GM10248 (cell line): Measurements from ENCODE around the gene LPIN2.

ENCODE experiments used
- CTCF ChIA-PET: fragments of 300-600 bp; sonication (Branson Sonifier 250); formaldehyde crosslinking; extraction: SDS; loops from one replicate; lab custom pipeline; 2021; ENCODE audit warnings: antibody characterized with exemption; lab: Yijun Ruan, JAX
- POLR2A ChIA-PET: fragments of 350-650 bp; sonication (Branson Sonifier 250); formaldehyde crosslinking; extraction: SDS; loops from one replicate; lab custom pipeline; 2020; ENCODE audit warnings: antibody characterized with exemption; lab: Yijun Ruan, JAX
- DNase-seq: peaks from one replicate; pipeline ENCODE4 v3.0.0; 2012; ENCODE audit errors: extremely low spot score
- CTCF ChIP-seq: IDR thresholded peaks from 2 replicates; pipeline ENCODE4 v1.5.1; 2012; ENCODE audit warnings: mild to moderate bottlenecking, low read depth; ENCODE audit errors: extremely low read depth, missing control alignments, control extremely low read depth

LPIN2 gene

DNA sequence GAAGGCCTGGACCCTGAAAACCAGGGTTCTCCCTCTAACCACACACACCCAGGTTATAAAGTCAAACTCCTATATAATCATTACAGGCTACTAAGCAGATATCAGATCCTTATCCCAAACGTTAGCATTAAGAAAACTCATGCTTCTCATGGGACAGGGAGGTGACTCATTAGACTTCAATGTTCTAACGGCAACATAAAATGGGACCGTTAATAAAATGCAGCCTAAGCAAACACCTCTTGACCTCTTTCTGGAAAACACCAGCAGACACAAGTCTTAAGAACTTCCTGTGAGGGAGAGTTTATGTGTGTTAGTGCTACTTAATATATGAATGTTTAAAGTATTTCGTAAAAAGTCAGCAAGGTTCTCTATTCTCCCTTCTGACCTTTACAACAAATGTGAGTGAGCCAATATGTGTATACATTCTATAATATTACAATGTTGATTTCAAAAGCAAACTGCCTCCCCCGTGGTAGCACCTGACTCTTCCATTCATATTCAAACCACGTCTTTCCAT, 31.7 kb downstream of the LPIN2 start:
- CTCF ChIA-PET = interaction anchor here (1.1 to 2.2 kb wide), 4 partner anchors 9 to 198 kb away, joined by 3 to 15 read pairs (median 4); no protein-coding TSS in a partner anchor
- TF ChIP-seq CTCF = no peak
- POLR2A ChIA-PET = no interaction called here
- no peak for DNase-seq

DNA sequence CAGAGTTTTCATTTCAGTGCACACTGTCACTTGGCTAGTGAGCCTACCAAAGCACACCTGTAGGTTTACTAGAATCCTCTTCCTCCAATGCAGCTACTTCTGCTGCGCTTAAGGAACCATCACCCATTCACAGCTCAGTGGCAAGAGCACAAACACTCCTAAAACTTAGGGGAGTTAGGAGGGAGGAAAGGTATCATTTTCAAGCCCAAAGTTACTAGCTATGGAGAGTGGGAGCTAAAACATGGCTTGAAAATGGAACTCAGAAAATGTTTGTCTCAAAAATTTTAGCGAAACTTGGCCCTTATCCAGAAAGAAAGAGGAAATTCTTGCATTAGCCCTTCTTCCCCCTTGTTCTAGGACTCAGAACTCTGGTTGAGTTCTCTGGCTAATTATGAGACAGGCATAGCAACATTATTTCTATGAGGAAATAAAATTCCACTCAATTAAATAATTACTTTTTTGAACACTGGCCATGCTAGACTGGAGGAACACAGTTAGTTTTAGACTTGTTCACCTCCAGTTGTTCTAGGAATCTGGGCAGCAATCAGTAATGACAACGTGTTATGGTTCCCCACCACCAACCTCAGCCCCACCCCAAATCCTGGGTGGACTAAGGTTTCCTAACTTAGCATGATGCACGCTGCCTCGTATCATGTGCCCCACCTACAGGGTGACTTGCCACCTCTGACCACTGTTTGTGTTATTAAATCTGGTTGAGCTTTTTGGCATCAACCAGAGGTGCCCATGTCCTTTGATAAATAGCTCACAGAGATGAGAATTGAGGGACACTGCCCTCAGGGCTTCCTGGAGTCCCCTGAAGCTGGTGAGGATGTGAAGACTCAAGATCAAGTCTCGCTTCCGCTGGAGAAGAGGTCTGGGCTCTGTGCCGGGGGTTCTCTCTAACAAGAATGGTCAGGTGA, 32.8 kb downstream of the LPIN2 start:
- DNase-seq = no peak
- TF ChIP-seq CTCF = no peak
- ChIA-PET CTCF (interaction anchor here (0.7 to 4.9 kb wide), 13 partner anchors 8 to 266 kb away, joined by 3 to 39 read pairs (median 3); no protein-coding TSS in a partner anchor), POLR2A (interaction anchor here (0.6 to 0.9 kb wide), 2 partner anchors 27 to 471 kb away, joined by 3 to 4 read pairs; no protein-coding TSS in a partner anchor)

GRCh38 chr18:2979129-2979528, 33.8 kb downstream of the LPIN2 start:
- no peak for TF ChIP-seq CTCF
- DNase-seq = no peak
- POLR2A ChIA-PET = no interaction called here
- CTCF ChIA-PET = interaction anchor here (0.7 to 4.9 kb wide), 9 partner anchors 9 to 267 kb away, joined by 3 to 39 read pairs (median 3); no protein-coding TSS in a partner anchor

DNA sequence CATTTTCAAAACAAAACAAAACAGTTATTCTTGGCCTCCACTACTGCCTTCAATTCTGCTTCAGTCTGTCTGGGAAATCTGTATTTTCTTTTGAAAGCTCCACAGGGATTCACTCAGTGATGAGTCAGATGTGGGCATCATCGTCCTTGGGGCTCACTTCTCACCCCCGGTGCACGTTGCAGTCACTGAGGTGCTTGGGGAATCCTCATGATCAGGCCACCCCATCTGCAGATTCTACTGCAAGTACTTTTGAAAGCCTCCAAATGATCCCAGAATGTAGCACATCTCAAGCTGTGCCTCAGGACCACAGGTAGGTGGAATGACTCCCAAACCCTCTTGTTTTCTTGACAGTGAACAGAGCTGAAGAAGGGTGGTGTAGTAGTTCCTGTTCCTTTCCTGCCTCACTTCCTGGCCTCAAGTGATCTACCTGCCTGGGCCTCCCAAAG, 34.3 kb downstream of the LPIN2 start:
- DNase-seq = no peak
- POLR2A ChIA-PET = no interaction called here
- TF ChIP-seq CTCF = no peak
- CTCF ChIA-PET = interaction anchor here (1.3 to 4.9 kb wide), 4 partner anchors 10 to 85 kb away, joined by 3 to 39 read pairs (median 6); no protein-coding TSS in a partner anchor

- POLR2A ChIA-PET = no interaction called here
- no peak for TF ChIP-seq CTCF
- CTCF ChIA-PET = interaction anchor here (0.8 to 6.4 kb wide), 5 partner anchors 9 to 268 kb away, joined by 3 to 82 read pairs (median 4); no protein-coding TSS in a partner anchor
- no peak for DNase-seq
Observed at GRCh38 chr18:2978208-2978607, 34.7 kb downstream of the LPIN2 start.
